Activated CD4-positive, alpha-beta T cell treated with anti-CD3 and anti-CD28 coated beads, Interleukin-2, amount 50 U/mL, for 16 hours (primary cell): Measurements from ENCODE around the gene FRA10AC1.
"Not testable (repeated sequence)": the region's sequence is repeated elsewhere in the genome, so short reads cannot be mapped to it uniquely, and the experiment has no call there.

Experiments
- DNase-seq: peaks from one replicate; pipeline ENCODE4 v3.0.0-alpha.2; 2020

FRA10AC1 gene

GRCh38 chr10:93701866-93702209, 554 bp downstream of the FRA10AC1 start:
- peak; percentile 16 for DNase-seq

- DNase-seq: no peak
Measured at GRCh38 chr10:93697207-93697606, 5.2 kb downstream of the FRA10AC1 start.

- DNase-seq: not testable (repeated sequence)
Measured at GRCh38 chr10:93696582-93696981, 5.8 kb downstream of the FRA10AC1 start.

GRCh38 chr10:93695740-93696139, 6.7 kb downstream of the FRA10AC1 start:
- DNase-seq: no peak

GRCh38 chr10:93687737-93688136, 14.7 kb downstream of the FRA10AC1 start:
- no peak for DNase-seq

GRCh38 chr10:93680412-93681047, 21.9 kb downstream of the FRA10AC1 start:
- peak; percentile 16 for DNase-seq

GRCh38 chr10:93678805-93679587, 23.4 kb downstream of the FRA10AC1 start:
- no peak for DNase-seq

- DNase-seq: no peak
Measured at GRCh38 chr10:93678386-93678785, 24.0 kb downstream of the FRA10AC1 start.

- no peak for DNase-seq
Measured at GRCh38 chr10:93673791-93674190, 28.6 kb downstream of the FRA10AC1 start.

GRCh38 chr10:93672890-93673289, 29.5 kb downstream of the FRA10AC1 start:
- no peak for DNase-seq

- no peak for DNase-seq
Measured at GRCh38 chr10:93672022-93672678, 30.2 kb downstream of the FRA10AC1 start.

- DNase-seq: no peak
Measured at GRCh38 chr10:93671042-93671441, 31.4 kb downstream of the FRA10AC1 start.

GRCh38 chr10:93670372-93670771, 32.0 kb downstream of the FRA10AC1 start:
- DNase-seq: no peak

GRCh38 chr10:93667795-93668194, 34.6 kb downstream of the FRA10AC1 start:
- DNase-seq: no peak

GRCh38 chr10:93666030-93666429, 36.4 kb downstream of the FRA10AC1 start:
- DNase-seq: no peak

GRCh38 chr10:93657757-93658156, 44.6 kb downstream of the FRA10AC1 start:
- DNase-seq: no peak

- DNase-seq: no peak
Measured at GRCh38 chr10:93656155-93656554, 46.2 kb downstream of the FRA10AC1 start.

GRCh38 chr10:93654201-93654600, 48.2 kb downstream of the FRA10AC1 start:
- DNase-seq: no peak

GRCh38 chr10:93652857-93653256, 49.5 kb downstream of the FRA10AC1 start:
- no peak for DNase-seq

- DNase-seq: no peak
Measured at GRCh38 chr10:93639791-93640190, 62.6 kb downstream of the FRA10AC1 start.

- DNase-seq: no peak
Measured at GRCh38 chr10:93630625-93631557, 71.5 kb downstream of the FRA10AC1 start.

GRCh38 chr10:93629647-93630305, 72.6 kb downstream of the FRA10AC1 start:
- DNase-seq: no peak
